ENCODE data around the gene PAPPA.

GRCh38 chr9:116151199-116151598 is 2.4 kb upstream of the PAPPA start:
- TF ChIP-seq POLR2A (IDR thresholded peaks at IDR 0.05; ENCODE audit: low read length) (no peak), GATA1 (IDR thresholded peaks at IDR 0.05; ENCODE audit: low read depth, low read length) (no peak)
